ENCODE measurements around the gene DMXL1. TPM values are rescaled to one million over a fixed set of nuclear protein-coding genes. Genes with fewer than 3 reads are reported as not detected.

Gene DMXL1
- total RNA-seq, 4 donors from 2014 or later: 38.4 to 157 (median 48.2) TPM

DNA sequence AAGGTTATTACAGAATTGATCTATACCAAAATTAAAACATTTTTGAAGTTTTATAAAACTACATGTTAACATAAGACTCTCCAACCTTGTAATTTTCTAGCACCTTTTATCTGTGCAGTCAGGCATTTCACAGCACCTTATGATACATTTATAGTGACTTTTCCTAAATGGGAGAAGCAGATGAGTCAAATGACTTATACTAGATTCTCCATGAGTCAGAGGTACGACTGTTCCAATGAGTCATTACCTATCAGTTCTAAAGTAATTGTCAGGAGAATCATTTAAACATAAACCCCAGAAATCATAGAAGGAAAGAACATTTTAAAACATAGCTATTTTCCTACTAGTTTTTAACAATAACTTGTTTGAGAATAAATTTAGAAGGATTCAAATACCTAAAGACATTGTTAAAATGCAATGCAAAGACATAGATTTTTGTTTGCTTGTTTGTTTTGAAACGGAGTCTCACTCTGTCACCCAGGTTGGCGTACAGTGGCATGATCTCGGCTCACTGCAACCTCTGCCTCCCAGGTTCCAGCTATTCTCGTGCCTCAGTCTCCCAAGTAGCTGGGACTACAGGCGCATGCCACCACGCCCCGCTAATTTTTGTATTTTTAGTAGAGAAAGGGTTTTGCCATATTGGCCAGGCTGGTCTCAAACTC, 34.7 kb upstream of the DMXL1 start:
- Histone ChIP-seq H3K27ac (no peak overlapping the region), H3K4me3 (no peak overlapping the region), H3K4me1 (no peaks in the 10 kb centered on the region), H3K27me3 (no peaks in the 10 kb centered on the region), H3K36me3 (no peaks in the 10 kb centered on the region), H3K9me3 (no peaks in the 10 kb centered on the region)
- no peak for ATAC-seq
- TF ChIP-seq EP300 (IDR thresholded peaks at IDR 0.05) (no peak), POLR2A (IDR thresholded peaks at IDR 0.05) (no peak), POLR2AphosphoS5 (IDR thresholded peaks at IDR 0.05) (no peak)
- TF ChIP-seq, protein P1, sequence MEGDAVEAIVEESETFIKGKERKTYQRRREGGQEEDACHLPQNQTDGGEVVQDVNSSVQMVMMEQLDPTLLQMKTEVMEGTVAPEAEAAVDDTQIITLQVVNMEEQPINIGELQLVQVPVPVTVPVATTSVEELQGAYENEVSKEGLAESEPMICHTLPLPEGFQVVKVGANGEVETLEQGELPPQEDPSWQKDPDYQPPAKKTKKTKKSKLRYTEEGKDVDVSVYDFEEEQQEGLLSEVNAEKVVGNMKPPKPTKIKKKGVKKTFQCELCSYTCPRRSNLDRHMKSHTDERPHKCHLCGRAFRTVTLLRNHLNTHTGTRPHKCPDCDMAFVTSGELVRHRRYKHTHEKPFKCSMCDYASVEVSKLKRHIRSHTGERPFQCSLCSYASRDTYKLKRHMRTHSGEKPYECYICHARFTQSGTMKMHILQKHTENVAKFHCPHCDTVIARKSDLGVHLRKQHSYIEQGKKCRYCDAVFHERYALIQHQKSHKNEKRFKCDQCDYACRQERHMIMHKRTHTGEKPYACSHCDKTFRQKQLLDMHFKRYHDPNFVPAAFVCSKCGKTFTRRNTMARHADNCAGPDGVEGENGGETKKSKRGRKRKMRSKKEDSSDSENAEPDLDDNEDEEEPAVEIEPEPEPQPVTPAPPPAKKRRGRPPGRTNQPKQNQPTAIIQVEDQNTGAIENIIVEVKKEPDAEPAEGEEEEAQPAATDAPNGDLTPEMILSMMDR (IDR thresholded peaks at IDR 0.05): no peak
- WGBS, 2 donors (ENCODE audit: low coverage in 1 of 2): 77 to 86% methylated on average over 8 of the region's 8 CpGs

DNA sequence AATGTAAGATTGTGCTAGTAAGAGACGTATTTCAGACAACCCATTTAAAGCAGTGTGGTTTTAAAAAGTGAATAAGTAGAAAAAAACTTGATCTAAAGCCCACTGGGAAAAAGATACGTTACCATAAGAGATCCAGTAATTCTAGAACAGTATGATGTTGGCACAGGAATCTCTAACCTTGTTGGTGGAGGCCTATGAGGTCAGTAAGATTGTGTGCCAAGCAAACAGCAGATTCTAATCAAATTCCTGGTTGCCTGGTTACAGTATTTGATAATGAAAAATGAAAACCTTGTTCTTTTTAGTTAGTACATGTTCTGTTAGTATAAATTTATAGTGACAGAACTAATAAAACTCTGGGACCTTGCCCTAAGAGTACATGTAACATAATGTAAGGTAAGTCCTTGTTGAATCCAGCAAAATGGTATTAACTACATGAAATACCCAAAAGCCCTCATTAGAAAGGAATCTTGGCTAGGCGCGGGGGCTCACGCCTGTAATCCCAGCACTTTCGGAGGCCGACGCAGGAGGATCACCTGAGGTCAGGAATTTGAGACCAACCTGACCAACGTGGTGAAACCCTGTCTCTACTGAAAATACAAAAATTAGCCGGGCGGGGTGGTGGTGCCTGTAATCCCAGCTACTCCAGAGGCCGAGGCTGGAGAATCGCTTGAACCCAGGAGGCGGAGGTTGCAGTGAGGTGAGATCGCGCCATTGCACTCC, 33.2 kb upstream of the DMXL1 start:
- H3K27ac ChIP-seq: no peak overlapping the region
- H3K9me3 ChIP-seq: no peaks in the 10 kb centered on the region
- H3K36me3 ChIP-seq: no peaks in the 10 kb centered on the region
- ATAC-seq: no peak
- no peaks in the 10 kb centered on the region for H3K27me3 ChIP-seq
- H3K4me3 ChIP-seq: no peak overlapping the region
- H3K4me1 ChIP-seq: no peaks in the 10 kb centered on the region
- TF ChIP-seq POLR2A (IDR thresholded peaks at IDR 0.05) (no peak), EP300 (IDR thresholded peaks at IDR 0.05) (no peak), POLR2AphosphoS5 (IDR thresholded peaks at IDR 0.05) (no peak)
- TF ChIP-seq, protein P1 (IDR thresholded peaks at IDR 0.05): no peak
- WGBS, 2 donors (ENCODE audit: low coverage in 1 of 2): 83 to 84% methylated on average over 6 to 9 of the region's 16 CpGs

DNA sequence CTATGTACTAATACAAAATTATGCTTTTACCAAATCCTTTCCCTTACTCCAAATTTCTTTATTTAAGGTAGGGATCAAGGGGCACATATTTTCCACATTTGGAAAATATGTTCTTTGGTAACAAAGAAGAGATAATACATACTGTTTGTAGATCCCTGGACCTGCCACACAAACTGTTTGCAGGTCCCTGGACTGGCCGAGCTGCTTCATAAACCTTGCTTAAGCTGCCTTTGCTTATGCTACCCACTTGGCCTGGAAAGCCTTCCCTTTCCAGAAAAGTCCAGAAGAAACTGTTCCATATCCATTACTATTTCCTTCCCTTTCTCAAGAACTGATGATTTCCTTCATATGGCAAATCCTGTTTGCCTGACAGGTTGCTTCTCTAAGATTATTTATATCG, 22.6 kb upstream of the DMXL1 start:
- TF ChIP-seq EP300 (IDR thresholded peaks at IDR 0.05): no peak
- no peak for TF ChIP-seq POLR2AphosphoS5 (IDR thresholded peaks at IDR 0.05)
- TF ChIP-seq POLR2A (IDR thresholded peaks at IDR 0.05): no peak
- TF ChIP-seq, protein P1 (IDR thresholded peaks at IDR 0.05): no peak
- WGBS, 2 donors (ENCODE audit: low coverage in 1 of 2): 49 to 79% methylated on average over 2 of the region's 2 CpGs
- H3K4me1 ChIP-seq: no peaks in the 10 kb centered on the region
- no peaks in the 10 kb centered on the region for H3K36me3 ChIP-seq
- no peak for ATAC-seq
- no peaks in the 10 kb centered on the region for H3K9me3 ChIP-seq
- no peak overlapping the region for H3K4me3 ChIP-seq
- H3K27me3 ChIP-seq: no peaks in the 10 kb centered on the region
- no peak overlapping the region for H3K27ac ChIP-seq

DNA sequence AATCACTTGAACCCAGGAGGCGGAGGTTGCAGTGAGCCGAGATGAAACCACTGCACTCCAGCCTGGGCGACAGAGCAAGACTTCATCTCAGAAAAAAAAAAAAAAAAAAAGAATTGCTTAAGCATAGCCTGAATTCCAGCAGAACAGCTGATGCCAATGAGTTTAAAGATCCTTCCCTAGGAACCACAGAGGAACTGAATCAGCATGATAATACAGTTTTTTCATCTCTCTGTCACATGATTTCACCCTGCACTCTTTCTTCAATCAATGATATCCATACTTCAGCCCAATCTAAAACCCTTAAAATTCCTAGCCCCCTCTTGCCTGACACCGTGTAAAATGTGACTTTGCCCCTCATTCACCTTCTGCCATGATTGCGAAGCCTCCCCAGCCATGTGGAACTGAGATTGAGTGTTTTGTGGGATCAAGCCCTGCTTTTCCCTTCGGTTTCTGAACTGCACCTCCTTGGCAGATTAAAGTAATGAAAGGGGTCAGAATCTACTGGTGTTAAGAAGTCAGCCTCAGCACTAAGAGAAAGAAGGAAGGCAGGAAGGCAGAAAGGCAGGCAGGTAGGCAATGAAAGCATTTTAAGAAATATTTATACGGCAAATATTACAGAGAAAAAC, 20.9 kb upstream of the DMXL1 start:
- Histone ChIP-seq H3K4me3 (no peak overlapping the region), H3K4me1 (no peaks in the 10 kb centered on the region), H3K36me3 (no peaks in the 10 kb centered on the region), H3K27me3 (no peaks in the 10 kb centered on the region), H3K9me3 (no peaks in the 10 kb centered on the region), H3K27ac (no peak overlapping the region)
- ATAC-seq: no peak
- 63 to 85% methylated on average over 4 to 7 of the region's 7 CpGs for WGBS, 2 donors (ENCODE audit: low coverage in 1 of 2)
- TF ChIP-seq, protein P1 (IDR thresholded peaks at IDR 0.05): no peak
- no peak for TF ChIP-seq POLR2A (IDR thresholded peaks at IDR 0.05)
- TF ChIP-seq POLR2AphosphoS5 (IDR thresholded peaks at IDR 0.05): no peak
- TF ChIP-seq EP300 (IDR thresholded peaks at IDR 0.05): no peak

All from gastroesophageal sphincter (tissue), 4 donors.